ENCODE data around the gene MMAA. TPM values are rescaled to one million over a fixed set of nuclear protein-coding genes. Genes with fewer than 3 reads are reported as not detected.
A peak's percentile ranks its signal among the peaks of the same experiment; 100 is the strongest.

Gene MMAA
- total and polyA plus RNA-seq, 9 of the 15 experiments (the other 6 are each of a cell fraction or from before 2014, with no cell fraction given), result 0.86 to 2.3 (median 1.4) TPM

DNA sequence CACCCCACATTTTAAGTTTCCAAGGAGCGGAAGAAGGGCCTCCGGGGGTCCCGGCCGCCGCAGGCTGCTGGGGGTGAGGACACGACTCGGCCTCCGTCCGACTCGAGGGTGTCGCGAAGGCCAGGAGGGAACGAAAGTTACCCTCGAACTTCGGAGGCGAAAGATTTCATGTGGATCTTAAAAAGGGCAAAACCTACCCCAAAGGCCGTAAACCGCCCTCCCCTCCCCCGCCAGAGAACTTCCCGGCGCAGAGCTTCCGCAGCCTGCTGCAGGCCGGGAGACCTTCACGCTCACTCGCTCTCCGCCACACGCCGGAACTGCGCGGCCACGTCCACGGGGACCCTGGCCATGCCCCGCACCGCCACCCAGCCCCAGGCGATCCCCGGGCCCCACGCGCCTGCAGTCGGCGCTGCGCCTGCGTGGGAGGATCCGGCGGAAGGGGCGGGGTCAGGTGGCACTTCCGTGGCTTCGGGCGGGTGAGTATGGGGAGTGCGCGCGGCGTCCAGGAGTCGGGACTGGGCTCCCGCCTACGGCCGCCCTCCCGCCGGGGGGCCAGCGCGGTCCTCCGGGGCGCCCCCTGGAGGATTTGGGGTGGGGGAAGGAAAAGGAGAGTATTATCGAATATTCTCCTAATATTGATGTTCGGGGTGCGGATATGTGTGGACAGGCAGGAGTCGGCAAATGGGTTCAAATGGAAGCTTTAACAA, at the start of gene MMAA (continued):
- TF ChIP-seq SIN3B (IDR thresholded peaks at IDR 0.05; ENCODE audit: low read depth) (no peak), ARID3B (CRISPR knock-in tag; IDR thresholded peaks at IDR 0.05; ENCODE audit: borderline replicate concordance) (no peak), MXI1 (IDR thresholded peaks at IDR 0.05; ENCODE audit: low read depth, low read length) (no peak), ZNF436 (CRISPR knock-in tag; IDR thresholded peaks at IDR 0.05) (no peak), ILF3 (IDR thresholded peaks at IDR 0.05; ENCODE audit: borderline replicate concordance) (no peak), NBN (IDR thresholded peaks at IDR 0.05; ENCODE audit: low read depth) (0 out of 2 replicates have a peak, but pooled peaks have one; percentile 26), ERF (CRISPR knock-in tag; IDR thresholded peaks at IDR 0.05) (peak; percentile 19; the same call in 1 of the 2 replicates), SMC3 (conservative IDR thresholded peaks at IDR 0.05; ENCODE audit: insufficient read depth, low read depth, low read length) (no peak), CBX5 (IDR thresholded peaks at IDR 0.05; ENCODE audit: borderline replicate concordance, low read depth) (no peak), SMAD1 (IDR thresholded peaks at IDR 0.05; ENCODE audit: low read depth, low read length, partially characterized antibody) (peak; percentile 23), ZNF696 (CRISPR knock-in tag; conservative IDR thresholded peaks at IDR 0.05) (no peak), GTF3C2 (IDR thresholded peaks at IDR 0.05; ENCODE audit: borderline replicate concordance, extremely low read depth, insufficient read length) (no peak), RUNX1 (IDR thresholded peaks at IDR 0.05; ENCODE audit: low read depth) (0 out of 2 replicates have a peak, but pooled peaks have one; percentile 18), CCNT2 (IDR thresholded peaks at IDR 0.05; ENCODE audit: borderline replicate concordance, extremely low read depth, insufficient read length, low read depth, low read length) (peak; percentile 77), USF2 (CRISPR knock-in tag; IDR thresholded peaks at IDR 0.05) (peak; percentile 76), FOXJ2 (tag; IDR thresholded peaks at IDR 0.05) (no peak), TARDBP (IDR thresholded peaks at IDR 0.05) (peak; percentile 94), KAT2B (IDR thresholded peaks at IDR 0.05; ENCODE audit: low read depth, low read length) (peak; percentile 31), JUN (IDR thresholded peaks at IDR 0.05; ENCODE audit: borderline replicate concordance, low read depth, low read length) (peak; percentile 71; the same call in 1 of the 2 replicates), JUN (CRISPR knock-in tag; IDR thresholded peaks at IDR 0.05; ENCODE audit: borderline replicate concordance) (no peak)
- TF ChIP-seq, protein P1, sequence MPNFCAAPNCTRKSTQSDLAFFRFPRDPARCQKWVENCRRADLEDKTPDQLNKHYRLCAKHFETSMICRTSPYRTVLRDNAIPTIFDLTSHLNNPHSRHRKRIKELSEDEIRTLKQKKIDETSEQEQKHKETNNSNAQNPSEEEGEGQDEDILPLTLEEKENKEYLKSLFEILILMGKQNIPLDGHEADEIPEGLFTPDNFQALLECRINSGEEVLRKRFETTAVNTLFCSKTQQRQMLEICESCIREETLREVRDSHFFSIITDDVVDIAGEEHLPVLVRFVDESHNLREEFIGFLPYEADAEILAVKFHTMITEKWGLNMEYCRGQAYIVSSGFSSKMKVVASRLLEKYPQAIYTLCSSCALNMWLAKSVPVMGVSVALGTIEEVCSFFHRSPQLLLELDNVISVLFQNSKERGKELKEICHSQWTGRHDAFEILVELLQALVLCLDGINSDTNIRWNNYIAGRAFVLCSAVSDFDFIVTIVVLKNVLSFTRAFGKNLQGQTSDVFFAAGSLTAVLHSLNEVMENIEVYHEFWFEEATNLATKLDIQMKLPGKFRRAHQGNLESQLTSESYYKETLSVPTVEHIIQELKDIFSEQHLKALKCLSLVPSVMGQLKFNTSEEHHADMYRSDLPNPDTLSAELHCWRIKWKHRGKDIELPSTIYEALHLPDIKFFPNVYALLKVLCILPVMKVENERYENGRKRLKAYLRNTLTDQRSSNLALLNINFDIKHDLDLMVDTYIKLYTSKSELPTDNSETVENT (CRISPR knock-in tag; IDR thresholded peaks at IDR 0.05), result peak; percentile 85; the same call in 1 of the 2 replicates
